ENCODE measurements around the gene C19orf47.
"Not testable (repeated sequence)": the region's sequence is repeated elsewhere in the genome, so short reads cannot be mapped to it uniquely, and the experiment has no call there.

GRCh38 chr19:40370253-40370652, 22.1 kb upstream of the C19orf47 start:
- TF ChIP-seq POLR2A, CTCF, EP300, POLR2AphosphoS5 (IDR thresholded peaks at IDR 0.05): not testable (repeated sequence)

All from suprapubic skin (tissue), 4 donors.